ENCODE results near the gene POLA1.

- TF ChIP-seq CTCF (IDR thresholded peaks at IDR 0.05; ENCODE audit: low read length) (no peak), EZH2 (optimal IDR thresholded peaks at IDR 0.05; ENCODE audit: low read depth, low read length) (no peak), EZH2phosphoT487 (IDR thresholded peaks at IDR 0.05; ENCODE audit: low read length) (no peak)
These were observed 1.4 kb upstream of the POLA1 start for GRCh38 chrX:24692305-24692704.

Measured in MM.1S (cell line).